HepG2 (cell line): ENCODE data around the gene PPIL6.

ENCODE experiments used
- CTCF ChIP-seq: sonication (generic); formaldehyde crosslinking; IDR thresholded peaks from 2 replicates; pipeline ENCODE4 v1.5.0; 2020; ENCODE audit warnings: mild to moderate bottlenecking, missing genetic modification reagents, moderate library complexity
- ESRRA ChIP-seq: sonication (generic); formaldehyde crosslinking; IDR thresholded peaks from 2 replicates; pipeline ENCODE4 v1.5.1; 2020; ENCODE audit warnings: mild to moderate bottlenecking, low read depth, missing genetic modification reagents
- EZH2 ChIP-seq: conservative IDR thresholded peaks from 2 replicates; pipeline ENCODE4 v1.6.1; 2012; ENCODE audit warnings: mild to moderate bottlenecking, low read depth, low read length, moderate library complexity
- GTF3A ChIP-seq: sonication (generic); formaldehyde crosslinking; conservative IDR thresholded peaks from 2 replicates; pipeline ENCODE4 v1.4.0; 2020; ENCODE audit warnings: mild to moderate bottlenecking, missing genetic modification reagents
- KDM4B ChIP-seq: sonication (generic); formaldehyde crosslinking; IDR thresholded peaks from 2 replicates; pipeline ENCODE4 v1.4.0; 2020; ENCODE audit warnings: missing genetic modification reagents
- NFYB ChIP-seq: sonication (generic); formaldehyde crosslinking; IDR thresholded peaks from 2 replicates; pipeline ENCODE4 v1.4.0; 2020; ENCODE audit warnings: missing genetic modification reagents
- SMARCC2 ChIP-seq: fragments of 450-650 bp; IDR thresholded peaks from 2 replicates; pipeline ENCODE4 v1.6.1; 2017; ENCODE audit warnings: antibody characterized with exemption, mild to moderate bottlenecking
- SNAPC5 ChIP-seq: sonication (generic); formaldehyde crosslinking; IDR thresholded peaks from 2 replicates; pipeline ENCODE4 v1.8.1; 2023; ENCODE audit warnings: mild to moderate bottlenecking, missing genetic modification reagents, borderline replicate concordance
- TCF7 ChIP-seq: sonication (generic); IDR thresholded peaks from 2 replicates; pipeline ENCODE4 v1.6.1; 2016; ENCODE audit warnings: antibody characterized with exemption, low read depth
- ZNF317 ChIP-seq: sonication (generic); formaldehyde crosslinking; IDR thresholded peaks from 2 replicates; pipeline ENCODE4 v1.5.0; 2020; ENCODE audit warnings: mild to moderate bottlenecking, missing genetic modification reagents
- ZSCAN12 ChIP-seq: sonication (generic); formaldehyde crosslinking; IDR thresholded peaks from 2 replicates; pipeline ENCODE4 v1.9.0; 2021; ENCODE audit warnings: mild to moderate bottlenecking, missing genetic modification reagents
- TF ChIP-seq, protein P1 (sequence below): sonication (generic); formaldehyde crosslinking; IDR thresholded peaks from 2 replicates; pipeline ENCODE4 v1.4.0; 2020; ENCODE audit warnings: missing genetic modification reagents

- TF ChIP-seq NFYB (CRISPR knock-in tag) (no peak), CTCF (CRISPR knock-in tag) (no peak), SNAPC5 (CRISPR knock-in tag) (no peak), TCF7 (no peak), SMARCC2 (no peak), GTF3A (CRISPR knock-in tag) (no peak), ESRRA (no peak), ZSCAN12 (CRISPR knock-in tag) (no peak), EZH2 (no peak), ZNF317 (CRISPR knock-in tag) (no peak), KDM4B (no peak)
- TF ChIP-seq, protein P1, sequence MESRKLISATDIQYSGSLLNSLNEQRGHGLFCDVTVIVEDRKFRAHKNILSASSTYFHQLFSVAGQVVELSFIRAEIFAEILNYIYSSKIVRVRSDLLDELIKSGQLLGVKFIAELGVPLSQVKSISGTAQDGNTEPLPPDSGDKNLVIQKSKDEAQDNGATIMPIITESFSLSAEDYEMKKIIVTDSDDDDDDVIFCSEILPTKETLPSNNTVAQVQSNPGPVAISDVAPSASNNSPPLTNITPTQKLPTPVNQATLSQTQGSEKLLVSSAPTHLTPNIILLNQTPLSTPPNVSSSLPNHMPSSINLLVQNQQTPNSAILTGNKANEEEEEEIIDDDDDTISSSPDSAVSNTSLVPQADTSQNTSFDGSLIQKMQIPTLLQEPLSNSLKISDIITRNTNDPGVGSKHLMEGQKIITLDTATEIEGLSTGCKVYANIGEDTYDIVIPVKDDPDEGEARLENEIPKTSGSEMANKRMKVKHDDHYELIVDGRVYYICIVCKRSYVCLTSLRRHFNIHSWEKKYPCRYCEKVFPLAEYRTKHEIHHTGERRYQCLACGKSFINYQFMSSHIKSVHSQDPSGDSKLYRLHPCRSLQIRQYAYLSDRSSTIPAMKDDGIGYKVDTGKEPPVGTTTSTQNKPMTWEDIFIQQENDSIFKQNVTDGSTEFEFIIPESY (CRISPR knock-in tag), result no peak
Observed at GRCh38 chr6:109345986-109346385, 94.4 kb downstream of the PPIL6 start.
